Hypothalamus (tissue), 51 donors: ENCODE measurements around the gene CLEC17A.
"Not testable (repeated sequence)": the region's sequence is repeated elsewhere in the genome, so short reads cannot be mapped to it uniquely, and the experiment has no call there.

Experiments
- DNase-seq, 51 donors: peaks; one replicate each; lab custom pipeline; 2025; lab: John Stamatoyannopoulos, UW

The CLEC17A gene, protein sequence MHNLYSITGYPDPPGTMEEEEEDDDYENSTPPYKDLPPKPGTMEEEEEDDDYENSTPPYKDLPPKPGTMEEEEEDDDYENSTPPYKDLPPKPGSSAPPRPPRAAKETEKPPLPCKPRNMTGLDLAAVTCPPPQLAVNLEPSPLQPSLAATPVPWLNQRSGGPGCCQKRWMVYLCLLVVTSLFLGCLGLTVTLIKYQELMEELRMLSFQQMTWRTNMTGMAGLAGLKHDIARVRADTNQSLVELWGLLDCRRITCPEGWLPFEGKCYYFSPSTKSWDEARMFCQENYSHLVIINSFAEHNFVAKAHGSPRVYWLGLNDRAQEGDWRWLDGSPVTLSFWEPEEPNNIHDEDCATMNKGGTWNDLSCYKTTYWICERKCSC

DNA sequence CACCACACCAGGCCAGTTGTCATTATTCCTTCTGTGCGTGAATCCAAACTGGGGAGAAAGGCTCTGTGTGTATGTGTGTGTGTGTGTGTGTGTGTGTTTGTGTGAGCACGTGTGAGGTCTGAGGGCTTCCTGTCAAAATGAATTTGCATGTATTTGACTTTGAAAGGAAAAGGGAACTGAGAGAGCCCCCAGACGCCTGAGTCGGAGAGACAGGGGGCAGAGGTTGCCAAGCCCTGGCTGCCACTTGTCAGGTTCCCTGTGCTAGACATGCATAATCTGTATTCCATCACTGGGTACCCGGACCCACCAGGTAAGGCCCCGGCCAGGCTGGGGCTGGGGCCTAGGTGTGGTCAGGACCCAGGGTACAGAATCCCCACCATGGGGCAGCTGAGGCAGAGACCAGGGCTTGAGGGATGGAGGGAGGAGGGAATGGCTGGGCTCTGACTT lies at the start of gene CLEC17A:
Gene CLEC17A (plus strand): TSS at position 191 of the 447 bp plus-strand sequence. CDS start 77 bp downstream, at position 268.
- DNase-seq, result no peak

DNA sequence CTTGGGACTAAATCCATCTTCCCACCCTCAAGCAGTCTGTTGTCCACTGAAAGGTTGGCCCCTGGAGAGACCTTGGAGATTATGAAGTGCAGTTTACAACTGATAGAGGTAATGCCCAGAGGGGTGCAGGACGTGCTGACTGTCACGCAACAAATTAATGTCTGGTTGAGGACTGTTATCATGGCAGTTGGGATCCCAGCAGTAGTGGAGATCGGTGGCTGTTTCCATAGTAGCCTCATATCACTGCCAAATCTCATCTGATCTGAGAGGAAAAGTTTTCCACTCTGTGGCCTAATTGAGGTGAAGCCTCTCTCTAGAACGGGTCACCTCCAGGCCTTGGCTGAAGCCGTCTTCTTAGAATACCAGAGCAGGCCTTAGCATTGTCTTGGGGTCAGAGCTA lies 49.4 kb upstream of the CLEC17A start:
- no peak for DNase-seq

DNA sequence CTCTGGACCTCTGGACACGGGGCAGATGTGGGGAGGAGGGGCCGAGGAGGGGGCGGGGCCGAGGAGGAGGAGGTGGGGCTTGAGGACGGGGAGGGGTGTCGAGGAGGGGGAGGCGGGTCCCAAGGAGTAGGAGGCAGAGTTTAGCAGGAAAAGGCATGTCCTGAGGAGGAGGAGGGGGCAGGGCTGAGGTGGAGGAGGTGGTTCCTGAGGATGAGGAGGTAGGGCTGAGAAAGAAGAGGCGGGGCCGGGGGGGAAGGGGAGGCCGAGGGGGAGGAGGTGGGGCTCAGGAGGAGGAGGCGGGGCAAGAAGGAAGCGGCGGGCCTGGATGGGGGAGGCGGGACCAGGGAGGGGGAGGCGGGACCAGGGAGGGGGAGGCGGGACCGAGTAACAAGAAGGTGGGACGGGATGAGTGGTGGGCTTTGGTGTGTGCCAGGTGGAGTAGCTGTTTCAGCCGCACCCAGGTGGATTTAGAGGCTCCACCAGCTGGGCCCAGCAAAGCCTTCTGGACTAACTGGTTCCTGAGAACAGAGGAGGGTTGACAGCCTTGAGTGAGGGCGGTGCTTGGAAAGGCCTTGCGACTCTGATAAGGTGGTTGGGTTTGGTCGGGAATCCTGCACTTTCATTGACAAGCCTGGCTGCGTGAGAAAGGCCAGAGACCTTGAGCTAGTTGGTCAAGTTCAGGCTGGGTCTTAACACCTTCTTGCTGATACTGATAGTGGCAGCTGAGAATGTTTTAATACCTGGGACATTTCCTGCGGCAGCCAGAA lies 45.8 kb upstream of the CLEC17A start:
- DNase-seq, result peak in 7 of 51 donors; percentile 17 to 54 (median 36)

DNA sequence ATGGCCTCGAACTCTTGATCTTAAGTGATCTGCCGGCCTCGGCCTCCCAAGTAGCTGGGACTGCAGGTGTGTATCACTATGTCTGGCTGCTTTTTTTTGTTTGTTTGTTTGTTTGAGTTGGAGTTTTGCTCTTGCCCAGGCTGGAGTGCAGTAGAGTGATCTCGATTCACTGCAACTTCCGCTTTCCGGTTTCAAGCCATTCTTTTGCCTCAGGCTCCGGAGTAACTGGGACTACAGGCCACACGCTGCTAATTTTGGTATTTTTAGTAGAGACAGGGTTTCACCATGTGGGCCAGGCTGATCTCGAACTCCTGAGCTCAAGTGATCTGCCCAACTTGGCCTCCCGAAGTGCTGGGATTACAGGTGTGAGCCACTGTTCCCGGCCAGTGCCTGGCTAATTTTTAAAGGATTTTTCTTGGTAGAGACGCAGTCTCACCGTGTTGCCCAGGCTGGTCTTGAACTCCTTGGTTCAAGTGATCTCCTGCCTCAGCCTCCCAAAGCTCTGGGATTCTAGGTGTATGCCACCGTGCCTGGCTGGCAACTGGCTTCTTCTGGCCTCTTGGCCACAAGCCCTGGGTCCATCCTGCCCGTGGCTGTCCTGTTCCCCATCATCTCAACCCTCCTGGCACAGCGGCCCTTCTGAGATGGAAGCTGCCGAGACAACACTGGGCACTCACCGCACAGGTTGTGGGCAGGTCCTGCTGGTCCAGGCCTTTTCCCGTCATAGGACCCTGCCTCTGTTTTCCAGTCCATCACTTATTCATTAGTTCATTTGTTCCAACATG lies 42.0 kb upstream of the CLEC17A start:
- DNase-seq, result no peak

DNA sequence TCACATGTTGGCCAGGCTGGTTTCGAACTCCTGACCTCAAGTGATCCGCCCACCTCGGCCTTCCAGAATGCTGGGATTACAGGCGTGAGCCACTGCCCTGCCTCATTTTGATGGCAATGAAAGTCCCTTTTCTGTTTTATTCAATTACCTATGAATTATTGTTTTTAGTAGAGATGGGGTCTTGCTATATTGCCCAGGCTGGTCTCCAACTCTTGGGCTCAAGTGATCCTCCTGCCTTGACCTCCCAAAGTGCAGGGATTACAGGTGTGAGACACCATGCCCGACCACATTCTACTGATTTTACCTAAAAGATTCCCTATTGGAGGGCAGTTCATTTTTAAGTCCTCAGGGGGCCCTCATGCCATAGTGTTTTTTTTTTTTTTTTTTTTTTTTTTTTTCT lies 40.9 kb upstream of the CLEC17A start:
- not testable (repeated sequence) for DNase-seq

DNA sequence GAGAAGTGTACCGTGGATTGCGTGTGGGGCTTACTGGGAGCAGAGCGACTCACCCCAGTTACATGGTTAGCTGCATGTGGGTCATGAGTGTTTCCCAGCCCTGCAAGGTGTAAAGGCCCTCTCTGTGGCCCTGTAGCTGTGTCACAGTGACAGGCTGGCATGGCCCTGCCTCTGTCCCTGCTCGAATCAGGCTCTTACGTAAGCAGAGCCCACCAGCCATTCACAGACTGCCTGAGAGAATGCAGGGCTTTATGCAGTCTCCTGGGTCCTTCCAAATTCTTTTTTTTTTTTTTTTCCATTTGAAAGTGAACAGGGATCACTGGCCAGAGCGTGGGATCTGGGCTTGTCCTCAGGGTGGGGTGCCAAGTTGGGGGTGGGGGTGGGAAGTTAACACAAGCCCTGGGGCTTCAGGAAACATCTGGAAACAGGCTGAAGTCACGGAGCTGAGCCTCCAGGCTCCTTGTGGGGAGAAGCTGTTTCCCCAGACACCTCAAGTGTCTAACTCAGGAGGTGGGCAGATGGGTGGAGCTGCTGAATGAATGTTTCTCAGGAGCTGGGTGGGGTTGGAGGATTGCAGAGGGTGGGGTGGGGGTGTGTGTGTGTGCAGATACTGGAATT lies 40.1 kb upstream of the CLEC17A start:
- peak in 24 of 51 donors; percentile 11 to 78 (median 48) for DNase-seq

DNA sequence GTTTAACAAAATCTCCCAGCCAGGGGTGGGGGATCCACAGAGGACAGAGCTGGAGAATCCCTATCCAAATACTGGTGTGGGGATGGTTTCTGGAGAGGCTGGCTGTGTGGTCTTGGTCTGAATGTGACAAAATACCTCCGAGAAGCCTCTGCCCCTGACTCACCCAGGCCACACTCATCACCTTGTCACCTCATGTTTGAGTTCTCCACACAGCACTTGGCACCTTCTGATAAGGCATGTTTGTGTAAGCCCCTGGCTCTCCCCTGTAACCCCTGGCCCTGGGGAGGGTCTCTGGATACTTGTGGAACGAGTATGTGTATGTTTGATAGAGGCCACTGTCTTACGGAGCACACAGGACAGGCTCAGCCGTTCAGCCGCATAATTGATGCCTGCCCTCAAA lies 38.8 kb upstream of the CLEC17A start:
- peak in 2 of 51 donors; percentile 4 to 25 for DNase-seq

DNA sequence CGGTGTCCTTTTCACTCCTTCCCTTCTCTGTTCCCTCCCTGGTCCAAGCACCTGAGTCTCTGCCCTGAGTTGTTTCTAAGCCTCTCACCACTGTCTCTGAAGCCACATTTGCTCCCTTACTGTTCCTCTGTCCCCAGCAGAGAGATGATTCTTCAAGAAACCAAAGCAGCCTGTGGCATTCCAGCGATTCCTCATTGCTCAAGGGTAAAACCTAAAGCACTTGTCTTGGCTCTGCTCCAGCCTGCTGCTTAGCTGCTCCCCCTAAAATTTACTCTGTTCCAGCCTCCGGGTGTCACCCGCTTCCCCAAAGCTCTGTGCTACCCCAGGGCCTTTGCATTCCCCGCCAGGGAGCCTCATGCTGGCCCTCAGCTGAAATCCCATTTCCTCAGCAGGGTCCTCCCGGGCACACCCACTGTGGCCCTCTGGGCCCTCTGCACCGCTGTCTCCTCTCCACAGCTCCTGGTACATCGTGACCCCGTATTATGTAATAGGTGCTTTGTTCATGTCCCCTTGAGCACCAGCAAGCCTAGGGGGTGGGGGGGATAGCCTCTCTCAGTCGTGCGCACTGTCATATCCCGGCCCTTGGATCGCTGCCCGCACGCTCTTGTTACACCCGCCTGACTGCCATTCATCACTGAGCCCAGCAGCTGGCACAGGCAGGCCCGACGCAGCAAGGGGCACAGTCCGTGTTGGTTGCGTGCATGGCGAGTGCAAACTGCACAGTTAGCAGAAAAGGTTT lies 37.7 kb upstream of the CLEC17A start:
- peak; percentile 37 to 97 (median 91) for DNase-seq

DNA sequence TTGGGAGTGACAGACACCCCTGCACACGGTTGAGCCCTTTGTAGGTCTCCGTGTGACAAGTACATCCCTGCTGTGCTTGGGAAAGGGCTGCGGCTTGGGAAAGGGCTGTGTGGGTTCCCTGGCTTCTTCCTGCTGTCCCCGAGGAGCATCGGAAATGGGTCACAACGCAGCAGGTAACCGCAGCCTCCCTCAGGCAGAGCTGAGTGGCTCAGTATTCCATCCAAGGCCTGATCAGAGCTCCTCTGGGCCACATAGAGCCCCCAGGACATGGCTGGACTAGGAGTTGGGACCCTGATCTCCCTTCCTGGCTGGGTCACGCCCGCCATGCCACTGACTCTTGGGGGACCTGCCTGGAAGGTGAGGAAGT lies 37.2 kb upstream of the CLEC17A start:
- peak in 1 of 51 donors; percentile 61 for DNase-seq

DNA sequence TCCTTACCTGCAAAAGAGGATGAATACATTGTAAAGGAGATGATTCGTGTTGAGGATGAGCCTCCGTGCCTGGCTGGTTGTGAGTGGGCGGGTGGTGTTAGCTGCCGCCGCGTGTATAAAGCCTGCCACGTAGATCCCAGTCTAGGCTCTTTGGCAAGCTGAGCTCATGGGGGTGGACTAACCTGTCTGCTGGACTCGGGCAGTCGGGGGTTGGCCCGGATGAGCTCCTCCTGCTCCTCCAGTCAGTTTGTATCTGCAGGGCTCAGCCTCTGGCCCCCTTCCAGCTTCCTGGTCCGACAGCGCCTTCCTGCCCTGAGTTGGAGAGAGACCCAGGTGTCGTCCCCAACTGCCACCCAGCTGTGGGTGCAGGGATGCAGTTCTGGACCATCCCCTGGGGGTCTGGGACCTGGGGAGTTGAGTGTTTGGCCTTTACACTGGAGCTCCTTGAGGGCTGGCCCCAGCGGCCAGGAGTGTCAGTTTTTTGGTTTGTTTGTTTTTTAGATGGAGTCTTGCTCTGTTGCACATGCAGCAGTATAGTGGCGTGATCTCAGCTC lies 32.6 kb upstream of the CLEC17A start:
- peak in 2 of 51 donors; percentile 23 to 38 for DNase-seq

DNA sequence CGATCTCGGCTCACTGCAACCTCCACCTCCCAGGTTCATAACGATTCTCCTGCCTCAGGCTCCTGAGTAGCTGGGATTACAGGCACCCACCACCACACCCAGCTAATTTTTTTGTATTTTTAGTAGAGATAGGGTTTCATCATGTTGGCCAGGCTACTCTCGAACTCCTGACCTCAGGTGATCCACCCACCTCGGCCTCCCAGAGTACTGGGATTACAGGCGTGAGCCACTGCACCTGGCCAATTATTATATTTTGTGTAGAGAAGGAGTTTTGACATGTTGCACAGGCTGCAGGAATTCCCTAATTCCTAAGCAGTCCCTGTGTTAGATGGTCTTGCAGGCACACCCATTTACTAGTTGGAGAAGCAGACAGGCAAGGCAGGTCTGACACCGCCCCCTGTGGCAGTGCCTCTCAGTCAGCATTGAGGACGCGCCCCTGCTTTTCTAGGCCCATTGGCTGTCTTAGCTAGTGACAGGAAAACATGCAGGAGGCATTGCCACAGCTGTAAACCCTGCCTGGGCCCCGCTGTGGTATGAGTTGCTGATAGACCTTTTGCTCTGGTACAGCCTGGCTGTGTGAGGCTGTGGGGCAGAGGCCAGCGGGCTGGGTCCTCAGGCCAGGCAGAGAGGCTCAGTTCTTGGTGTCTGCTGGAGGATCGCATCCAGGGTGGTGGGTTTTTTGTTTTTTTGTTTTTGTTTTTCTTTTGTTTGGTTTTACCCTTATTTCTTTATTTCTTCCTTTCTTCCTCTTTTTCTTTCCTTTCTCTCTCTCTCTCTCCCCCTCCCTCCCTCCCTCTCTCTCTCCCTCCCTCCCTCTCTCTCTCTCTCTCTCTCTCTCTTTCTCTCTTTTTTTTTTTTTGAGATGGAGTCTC lies 31.5 kb upstream of the CLEC17A start:
- peak in 21 of 51 donors; percentile 13 to 60 (median 29) for DNase-seq

DNA sequence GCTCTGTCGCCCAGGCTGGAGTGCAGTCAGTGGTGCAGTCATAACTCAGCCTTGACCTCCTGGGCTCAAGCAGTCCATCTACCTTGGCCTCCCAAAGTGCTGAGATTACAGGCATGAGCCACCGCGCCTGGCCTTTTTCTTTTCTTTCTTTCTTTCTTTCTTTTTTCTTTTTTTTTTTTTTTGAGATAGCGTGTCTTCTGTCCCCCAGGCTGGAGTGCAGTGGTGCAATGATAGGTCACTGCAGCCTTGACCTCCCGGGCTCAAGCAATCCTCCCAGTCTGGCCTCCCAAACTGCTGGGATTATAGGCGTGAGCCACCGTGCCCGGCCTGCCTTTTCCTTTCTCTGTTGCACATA lies 30.9 kb upstream of the CLEC17A start:
- DNase-seq, result not testable (repeated sequence)

DNA sequence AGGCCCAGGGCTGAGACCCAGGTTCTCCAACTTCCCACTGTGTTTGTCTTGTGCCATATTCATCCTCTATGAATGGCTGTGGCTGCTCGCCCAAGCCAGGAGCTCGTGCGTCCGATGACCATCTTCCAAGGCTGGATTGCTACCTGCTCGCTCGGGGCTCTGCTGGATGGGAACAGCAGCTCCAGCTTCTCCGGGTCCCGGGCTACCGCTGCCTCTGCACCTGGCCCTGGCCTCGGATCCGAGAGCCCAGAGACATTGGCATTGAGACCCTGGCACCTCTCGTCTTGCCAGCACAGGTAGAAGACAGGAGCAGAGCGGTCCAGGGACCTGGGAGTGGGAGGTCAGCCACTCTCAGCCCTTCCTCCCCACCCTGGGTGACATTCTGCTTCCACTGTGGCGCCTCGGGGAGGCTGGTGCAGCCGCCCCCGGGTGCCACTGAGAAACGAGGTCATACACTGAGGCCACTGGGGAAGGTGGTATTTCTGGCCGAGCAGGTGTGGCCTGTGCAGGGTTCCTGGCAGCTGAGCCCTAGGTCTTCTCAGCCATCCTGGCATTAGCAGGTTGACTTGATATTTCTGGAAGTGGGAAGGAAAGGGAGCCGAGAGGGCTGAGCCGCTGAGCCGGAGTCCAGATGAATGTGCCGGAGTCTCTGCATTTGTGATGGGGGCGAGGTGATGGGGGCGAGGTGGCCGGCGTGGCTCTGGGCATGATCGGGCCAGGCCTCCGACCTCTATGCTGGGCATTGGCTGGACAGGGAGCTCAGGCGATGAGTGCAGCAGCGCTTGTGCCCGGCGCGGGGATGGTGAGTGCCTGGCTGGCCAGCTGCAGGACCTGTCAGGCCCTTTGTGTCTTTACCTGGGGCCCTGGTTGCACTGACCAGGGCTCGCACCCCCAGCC lies 29.6 kb upstream of the CLEC17A start:
- no peak for DNase-seq

DNA sequence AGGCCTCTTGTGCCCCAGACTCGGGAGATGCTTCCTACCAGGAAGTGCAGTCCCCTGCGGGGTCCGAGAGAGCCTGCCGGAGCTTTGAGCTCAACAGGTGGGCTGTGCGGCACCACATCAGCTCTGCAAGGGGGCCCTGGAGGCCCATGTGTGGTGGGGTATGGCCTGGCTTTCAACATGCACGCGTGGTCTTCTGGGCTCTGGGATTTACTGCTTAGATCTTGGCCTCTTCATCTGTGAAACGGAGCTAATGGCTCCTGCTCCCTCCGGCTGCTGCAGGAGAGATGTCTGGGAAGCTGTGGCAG lies 29.0 kb upstream of the CLEC17A start:
- no peak for DNase-seq

DNA sequence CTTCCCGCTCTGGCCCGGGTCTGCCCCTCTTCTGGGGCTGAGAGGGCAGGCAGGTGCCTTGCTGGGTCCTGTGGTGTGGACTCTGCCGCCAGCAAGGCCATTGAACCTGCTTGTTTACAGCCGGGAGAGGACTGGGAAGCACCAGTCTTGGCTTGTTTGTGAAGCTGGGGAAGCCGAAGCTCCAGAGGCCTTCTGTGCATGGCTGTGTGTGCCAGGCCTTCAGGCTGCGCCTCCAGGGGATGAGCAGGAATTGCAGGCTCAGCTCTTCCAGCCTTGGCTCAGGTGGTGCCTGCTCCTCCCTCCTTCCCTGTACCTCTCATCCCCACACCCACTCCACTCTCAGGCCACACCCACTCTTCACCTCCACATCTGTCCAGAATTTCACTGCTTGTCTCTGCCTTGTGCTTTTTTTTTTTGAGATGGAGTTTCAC lies 28.5 kb upstream of the CLEC17A start:
- peak in 14 of 51 donors; percentile 16 to 57 (median 34) for DNase-seq

DNA sequence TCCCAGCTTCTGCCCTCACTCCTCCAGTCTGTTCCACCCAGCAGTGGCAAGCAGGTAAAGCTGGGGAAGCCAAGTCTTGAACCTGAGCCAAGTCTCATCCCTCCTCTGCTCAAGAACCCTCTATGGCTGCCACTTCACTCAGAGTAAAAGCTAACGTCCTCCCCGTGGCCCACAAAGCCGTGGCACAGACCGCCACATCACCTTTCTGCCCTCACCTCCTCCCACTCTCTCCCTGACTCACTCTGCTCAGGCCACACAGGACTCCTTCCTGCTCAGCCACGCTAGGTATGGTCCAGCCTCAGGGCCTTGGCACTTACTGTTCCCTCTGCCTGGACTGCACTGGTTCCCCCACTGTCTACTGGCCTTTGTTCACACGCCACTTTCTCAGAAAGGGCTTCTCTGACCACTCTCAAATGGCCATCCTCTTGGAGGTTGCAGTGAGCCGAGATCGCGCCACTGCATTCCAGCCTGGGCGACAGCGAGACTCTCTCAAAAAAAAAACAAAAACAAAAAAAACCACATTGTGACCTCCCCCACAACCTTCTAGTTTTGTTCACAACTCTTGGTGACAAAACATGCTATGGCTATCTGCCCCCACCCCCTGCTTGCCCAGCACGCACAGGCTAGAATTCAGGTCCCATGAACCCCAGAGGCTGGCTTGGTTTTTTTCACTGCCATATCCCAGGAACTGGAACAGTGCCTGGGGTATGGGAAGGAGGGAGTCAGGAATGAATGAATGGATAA lies 26.8 kb upstream of the CLEC17A start:
- DNase-seq, result no peak

DNA sequence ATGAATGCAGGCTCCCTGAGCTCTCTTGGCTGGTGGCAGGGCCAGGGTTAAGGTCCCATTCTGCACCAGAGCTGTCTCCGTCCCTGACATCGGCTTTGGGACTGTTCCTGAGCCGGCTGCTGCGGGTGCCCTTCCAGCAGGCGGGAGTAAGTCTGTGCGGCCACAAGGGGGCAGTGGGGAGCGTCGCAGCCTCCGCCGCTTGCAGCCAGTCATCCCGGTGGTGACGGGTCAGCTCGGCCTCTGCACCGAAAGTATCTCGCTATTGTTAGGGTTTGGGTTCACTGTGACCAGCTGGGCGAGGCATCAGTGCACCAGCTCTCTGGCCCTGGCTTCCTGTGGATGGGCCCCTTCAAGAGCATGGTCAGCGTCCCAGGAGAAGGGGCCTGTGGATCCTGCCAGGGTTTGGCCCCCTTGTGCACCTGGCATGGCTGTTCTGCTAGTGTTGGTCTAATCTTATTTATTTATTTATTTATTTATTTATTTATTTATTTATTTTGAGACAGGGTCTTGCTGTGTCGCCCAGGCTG lies 26.2 kb upstream of the CLEC17A start:
- DNase-seq, result peak in 50 of 51 donors; percentile 21 to 87 (median 66)
